GM21526 (cell line): ENCODE measurements around the gene KAZALD1.

Experiments
- ATAC-seq: cut with Tn5 transposase; IDR thresholded peaks from one replicate; pipeline ENCODE4 v1.9.1; 2021; ENCODE audit warnings: moderate library complexity; ENCODE audit not compliant: unreplicated experiment, low FRiP score

The KAZALD1 gene

DNA sequence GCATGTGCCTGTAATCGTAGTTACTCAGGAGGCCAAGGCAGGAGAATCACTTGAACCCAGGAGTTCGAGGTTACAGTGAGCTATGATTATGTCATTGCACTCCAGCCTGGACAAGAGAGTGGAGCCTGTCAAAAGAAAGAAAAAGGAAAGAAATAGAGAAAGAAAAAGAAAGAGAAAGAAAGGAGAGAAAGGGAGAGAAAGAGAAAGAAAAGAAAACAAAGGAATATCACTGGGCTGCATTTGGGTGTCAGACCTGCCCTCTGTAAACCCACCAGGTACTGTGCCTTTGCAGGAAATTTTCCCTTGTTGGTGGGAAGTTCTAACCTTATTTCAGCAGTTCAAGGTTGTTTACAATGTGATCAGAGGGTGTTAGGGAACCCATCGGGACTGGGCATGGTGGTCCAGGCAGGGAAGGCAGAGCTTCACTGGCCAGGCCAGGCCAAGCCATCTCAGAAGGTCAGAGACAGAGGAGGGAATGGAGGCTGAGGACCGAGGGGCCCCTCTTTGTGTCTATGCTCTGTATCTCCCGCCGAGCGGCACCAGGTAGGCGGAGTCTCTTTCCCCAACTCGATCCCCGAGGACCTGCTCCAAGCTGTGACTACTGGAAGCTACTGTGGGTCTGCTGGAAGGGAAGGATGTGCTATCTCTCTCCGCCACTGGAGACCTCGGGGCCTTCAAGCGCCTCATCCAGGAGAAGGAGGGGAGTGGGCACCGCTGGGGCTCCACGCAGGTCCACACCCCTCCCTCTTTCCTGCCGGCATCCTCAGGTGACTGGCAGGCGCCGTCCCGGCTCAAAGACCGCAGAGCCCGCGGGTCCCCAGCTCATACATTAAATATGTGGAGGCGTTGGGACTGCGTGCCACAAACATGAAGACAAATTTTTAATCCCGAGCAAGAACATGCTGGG lies 15.2 kb upstream of the KAZALD1 start:
- no peak for ATAC-seq

DNA sequence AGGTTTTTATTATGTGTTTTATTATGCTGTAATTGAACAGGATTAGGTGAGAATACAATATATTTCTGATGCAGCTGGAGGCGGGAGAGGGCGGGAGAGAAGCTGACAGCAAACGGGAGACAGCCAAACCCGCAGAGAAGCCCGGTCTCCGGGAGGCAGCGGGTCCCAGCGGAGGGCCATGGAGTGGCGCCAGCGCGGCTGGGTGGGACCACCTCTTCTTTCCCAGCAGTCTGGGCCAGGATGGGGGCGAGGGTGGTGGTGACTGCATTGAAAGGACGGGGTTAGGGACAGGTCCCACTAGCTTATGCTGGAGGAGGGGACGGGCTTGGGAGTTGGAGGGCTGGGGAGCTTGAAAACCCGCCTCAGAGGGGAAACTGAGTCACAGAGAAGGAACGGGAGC lies 14.5 kb upstream of the KAZALD1 start:
- ATAC-seq = no peak

- ATAC-seq = no peak
Observed at GRCh38 chr10:101047961-101048892, 13.6 kb upstream of the KAZALD1 start.

DNA sequence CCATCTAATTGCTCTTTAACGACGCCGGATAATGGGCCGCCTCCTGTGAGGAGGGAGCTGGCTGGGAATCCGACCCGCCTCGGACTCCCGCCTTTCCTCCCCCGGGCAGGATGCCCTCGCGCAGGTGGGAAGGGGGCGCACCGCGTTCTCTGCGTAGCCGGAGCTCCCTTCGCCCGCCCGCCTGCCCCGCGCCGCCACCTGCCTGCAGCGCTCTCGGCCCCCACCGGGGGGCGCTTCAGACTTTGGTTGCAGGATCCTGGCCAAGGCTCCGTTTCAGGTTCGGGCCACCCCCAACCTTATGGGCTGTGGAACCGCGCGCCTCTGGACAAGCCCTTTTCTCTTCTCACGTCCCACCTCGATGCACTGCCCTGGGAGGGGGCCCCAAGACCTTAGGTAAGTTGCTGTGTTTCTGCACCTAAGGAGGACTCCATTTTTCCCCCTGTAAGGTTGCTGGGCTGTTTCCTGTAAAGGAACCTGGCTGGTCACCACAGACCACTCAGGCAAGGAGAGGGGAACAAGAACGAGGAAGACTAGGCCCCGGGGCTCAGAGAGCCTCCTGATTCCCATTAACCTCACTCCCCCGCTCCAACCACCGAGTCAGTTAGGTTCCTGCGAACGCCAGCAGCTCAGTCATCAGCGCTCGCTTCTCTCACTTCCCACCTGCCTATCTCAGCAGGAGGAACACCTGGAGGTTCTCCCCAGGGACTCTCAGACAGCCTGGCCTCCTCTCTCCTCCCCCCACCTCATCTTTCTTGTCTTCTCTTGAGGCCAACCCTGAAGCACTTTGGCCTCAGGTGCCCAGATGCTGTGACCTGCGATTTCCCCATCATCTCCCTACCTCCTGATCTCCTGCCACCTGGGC lies 11.3 kb upstream of the KAZALD1 start:
- no peak for ATAC-seq

DNA sequence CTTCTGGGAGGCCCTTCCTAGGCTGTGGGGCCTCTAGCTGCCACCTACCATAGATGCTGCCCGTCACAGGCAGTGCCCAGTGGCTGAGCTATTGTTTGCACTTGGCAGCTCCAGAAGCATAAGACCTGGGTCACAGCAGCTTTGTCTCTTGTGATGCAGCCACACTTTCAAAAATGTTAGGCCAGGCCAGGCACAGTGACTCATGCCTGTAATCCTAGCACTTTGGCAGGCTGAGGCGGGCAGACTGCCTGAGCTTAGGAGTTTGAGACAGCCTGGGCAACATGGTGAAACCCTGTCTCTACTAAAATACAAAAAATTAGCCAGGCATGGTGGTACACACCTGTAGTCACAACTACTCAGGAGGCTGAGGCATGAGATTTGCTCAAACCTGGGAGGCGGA lies 9.5 kb upstream of the KAZALD1 start:
- no peak for ATAC-seq

DNA sequence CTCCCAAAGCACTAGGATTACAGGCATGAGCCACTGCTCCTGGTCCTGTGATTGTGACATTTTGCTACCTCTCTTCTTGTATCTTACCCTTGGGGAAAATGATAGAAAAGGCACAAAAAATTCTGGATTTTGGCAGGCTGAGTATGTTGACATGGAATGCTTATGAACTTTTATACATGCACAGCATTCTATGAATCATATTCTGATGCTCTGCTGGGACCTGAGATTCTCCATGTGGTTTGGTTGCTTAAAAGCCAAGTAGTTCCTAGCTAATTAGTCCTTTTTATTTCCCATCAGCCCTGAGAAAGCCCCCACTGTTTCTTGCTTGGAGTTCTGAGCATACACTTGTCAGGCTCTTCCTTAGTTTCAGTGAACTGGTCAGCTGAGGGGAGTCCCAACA lies 8.3 kb upstream of the KAZALD1 start:
- no peak for ATAC-seq

DNA sequence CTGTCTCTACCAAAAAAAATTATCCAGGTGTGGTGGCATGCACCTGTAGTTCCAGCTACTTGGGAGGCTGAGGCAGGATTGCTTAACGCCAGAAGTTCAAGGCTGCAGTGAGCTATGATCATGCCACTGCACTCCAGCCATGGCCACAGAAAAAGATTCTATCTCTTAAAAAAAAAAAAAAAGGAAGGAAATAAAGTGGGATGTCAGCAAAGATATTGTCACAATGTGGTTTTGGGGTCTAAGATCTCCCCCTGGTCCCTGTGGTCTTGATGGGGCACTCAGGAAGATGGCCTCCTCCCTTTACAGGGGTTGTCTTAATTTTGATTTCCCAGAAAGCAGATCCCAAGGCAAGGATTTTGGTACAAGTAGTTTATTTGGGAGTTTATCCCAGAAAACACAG lies 7.4 kb upstream of the KAZALD1 start:
- no peak for ATAC-seq

GRCh38 chr10:101054876-101055275 lies 6.9 kb upstream of the KAZALD1 start:
- ATAC-seq = no peak

GRCh38 chr10:101055411-101055810 lies 6.4 kb upstream of the KAZALD1 start:
- no peak for ATAC-seq

DNA sequence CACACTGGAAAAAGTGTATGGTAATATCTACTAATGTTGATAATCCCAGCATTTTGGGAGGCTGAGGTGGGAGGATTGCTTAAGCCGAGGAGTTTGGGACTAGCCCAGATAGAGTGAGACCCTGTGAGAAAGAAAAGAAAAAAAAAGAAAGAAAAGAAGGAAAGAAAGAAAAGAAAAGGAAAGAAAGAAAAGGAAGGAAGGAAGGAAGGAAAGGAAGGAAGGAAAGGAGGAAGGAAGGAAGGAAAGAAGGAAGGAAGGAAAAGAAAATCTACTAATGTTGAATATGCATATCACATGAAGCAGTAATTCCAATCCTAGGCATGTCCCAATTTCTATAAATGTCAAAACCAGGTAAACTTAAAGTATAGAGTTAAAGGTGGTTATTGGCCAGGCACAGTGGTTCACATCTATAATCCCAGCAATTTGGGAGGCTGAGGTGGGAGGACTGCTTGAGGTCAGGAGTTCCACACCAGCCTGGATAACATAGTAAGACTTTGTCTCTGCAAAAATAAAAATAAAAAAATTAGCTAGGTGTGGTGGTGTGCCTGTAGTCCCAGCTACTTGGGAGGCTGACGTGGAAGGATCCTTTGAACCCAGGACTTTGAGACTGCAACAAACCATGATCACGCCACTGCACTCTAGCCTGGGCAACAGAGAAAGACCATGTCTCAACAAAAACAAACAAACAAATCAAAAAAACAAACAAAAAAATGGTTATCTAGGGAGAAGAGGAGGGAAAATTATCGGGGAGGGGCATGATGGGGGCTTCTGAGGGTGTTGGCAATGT lies 5.2 kb upstream of the KAZALD1 start:
- ATAC-seq = no peak

GRCh38 chr10:101060036-101060950 lies 1.5 kb upstream of the KAZALD1 start:
- peak; percentile 45 for ATAC-seq

GRCh38 chr10:101060951-101061623 lies 702 bp upstream of the KAZALD1 start:
- peak; percentile 40 for ATAC-seq

DNA sequence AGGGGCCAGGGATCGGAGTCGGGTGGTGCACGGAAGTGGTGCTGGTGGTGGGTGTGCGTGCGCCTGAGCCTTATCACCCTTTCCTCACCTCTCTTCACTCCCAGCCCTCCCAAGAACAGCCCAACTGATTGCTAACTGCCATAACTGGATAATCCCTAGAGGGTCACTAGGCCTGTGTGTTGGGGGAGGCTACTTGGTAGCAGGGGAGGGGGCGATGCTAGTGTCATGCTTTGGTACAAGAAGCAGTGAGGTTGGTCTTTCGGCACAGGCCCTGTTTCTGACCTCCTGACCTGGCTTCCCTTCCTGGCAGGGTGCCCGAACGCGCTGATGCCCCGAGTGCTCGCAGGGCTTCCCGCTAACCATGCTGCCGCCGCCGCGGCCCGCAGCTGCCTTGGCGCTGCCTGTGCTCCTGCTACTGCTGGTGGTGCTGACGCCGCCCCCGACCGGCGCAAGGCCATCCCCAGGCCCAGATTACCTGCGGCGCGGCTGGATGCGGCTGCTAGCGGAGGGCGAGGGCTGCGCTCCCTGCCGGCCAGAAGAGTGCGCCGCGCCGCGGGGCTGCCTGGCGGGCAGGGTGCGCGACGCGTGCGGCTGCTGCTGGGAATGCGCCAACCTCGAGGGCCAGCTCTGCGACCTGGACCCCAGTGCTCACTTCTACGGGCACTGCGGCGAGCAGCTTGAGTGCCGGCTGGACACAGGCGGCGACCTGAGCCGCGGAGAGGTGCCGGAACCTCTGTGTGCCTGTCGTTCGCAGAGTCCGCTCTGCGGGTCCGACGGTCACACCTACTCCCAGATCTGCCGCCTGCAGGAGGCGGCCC lies 652 bp downstream of the KAZALD1 start:
- ATAC-seq = no peak

GRCh38 chr10:101063050-101063525 lies 1.3 kb downstream of the KAZALD1 start:
- no peak for ATAC-seq

GRCh38 chr10:101063548-101064414 lies 2.0 kb downstream of the KAZALD1 start:
- no peak for ATAC-seq

DNA sequence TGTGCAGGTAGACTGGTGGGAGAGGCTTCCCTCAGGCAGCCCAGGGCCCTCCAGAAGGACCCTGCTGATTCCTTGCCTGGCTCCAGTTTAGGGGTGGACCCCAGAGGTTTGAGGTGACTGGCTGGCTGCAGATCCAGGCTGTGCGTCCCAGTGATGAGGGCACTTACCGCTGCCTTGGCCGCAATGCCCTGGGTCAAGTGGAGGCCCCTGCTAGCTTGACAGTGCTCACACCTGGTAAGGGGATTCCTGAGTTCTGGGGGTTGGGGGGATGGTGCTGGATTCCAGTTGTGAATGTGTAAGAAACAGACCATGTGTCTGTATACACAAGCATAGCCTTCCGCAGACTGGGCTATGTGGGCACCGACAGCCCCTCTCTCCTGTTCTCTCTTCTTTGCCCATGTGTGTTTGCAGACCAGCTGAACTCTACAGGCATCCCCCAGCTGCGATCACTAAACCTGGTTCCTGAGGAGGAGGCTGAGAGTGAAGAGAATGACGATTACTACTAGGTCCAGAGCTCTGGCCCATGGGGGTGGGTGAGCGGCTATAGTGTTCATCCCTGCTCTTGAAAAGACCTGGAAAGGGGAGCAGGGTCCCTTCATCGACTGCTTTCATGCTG lies 2.7 kb downstream of the KAZALD1 start:
- ATAC-seq = no peak
